Endothelial cell of umbilical vein (primary cell): Measurements from ENCODE around the gene DEGS1. TPM values are rescaled to one million over a fixed set of nuclear protein-coding genes. Genes with fewer than 3 reads are reported as not detected.

ENCODE experiments used
- BruUV-seq: library from RNA; stranded (reverse); fragments of 400-500 nt; replicated peaks from 2 replicates; lab custom pipeline; 2021; lab: Mats Ljungman, UMichigan
- CTCF ChIA-PET: fragments of 300-600, 350-600 bp; sonication (Branson Sonifier 250); formaldehyde crosslinking; loops from one replicate; lab custom pipeline; 2021; ENCODE audit warnings: antibody characterized with exemption, inconsistent platforms; lab: Charles Lee
- POLR2A ChIA-PET: fragments of 300-600, 350-600 bp; sonication (Branson Sonifier 250); formaldehyde crosslinking; loops from one replicate; lab custom pipeline; 2021; ENCODE audit warnings: antibody characterized with exemption, inconsistent platforms; lab: Charles Lee
- DNase-seq: peaks from one replicate; pipeline ENCODE4 v3.0.0-alpha.2; 2011; ENCODE audit warnings: low read depth, low spot score
- FAIRE-seq: peaks from 2 replicates; lab custom pipeline; 2011; peaks lifted over from hg19 to GRCh38; lab: Jason Lieb, UNC
- H2AFZ ChIP-seq: 2 replicates; pipeline ENCODE4 v1.6.0; 2012; ENCODE audit warnings: low read depth, low read length, control low read depth, inconsistent platforms
- H3K27ac ChIP-seq: 2 replicates; pipeline ENCODE4 v1.5.1; 2011; ENCODE audit warnings: low read depth, mild to moderate bottlenecking, control low read depth, low read length, moderate library complexity; ENCODE audit not compliant: insufficient read depth
- H3K27me3 ChIP-seq, 2 experiments: 2 replicates each; pipeline versions ENCODE4 v1.6.0 to v1.6.1; 2011; ENCODE audit warnings: low read length in 2 of 2, mixed read lengths in 1 of 2; ENCODE audit not compliant: control insufficient read depth in 2 of 2, insufficient read depth in 2 of 2
- H3K36me3 ChIP-seq, 2 experiments: 2 replicates in 1 of 2; 3 replicates in 1 of 2; pipeline ENCODE4 v1.5.1; 2011; ENCODE audit warnings: low read length in 2 of 2, mild to moderate bottlenecking in 1 of 2, moderate library complexity in 1 of 2; ENCODE audit not compliant: control insufficient read depth in 2 of 2, insufficient read depth in 2 of 2; ENCODE audit errors: extremely low read depth in 1 of 2
- H3K4me1 ChIP-seq: 3 replicates; pipeline ENCODE4 v1.5.1; 2011; ENCODE audit warnings: mild to moderate bottlenecking, low read length; ENCODE audit not compliant: control insufficient read depth, insufficient read depth; ENCODE audit errors: extremely low read depth
- H3K4me2 ChIP-seq: 2 replicates; pipeline ENCODE4 v1.6.1; 2011; ENCODE audit warnings: low read length, control low read depth, mixed read lengths; ENCODE audit not compliant: insufficient read depth
- H3K4me3 ChIP-seq, 3 experiments: fragments of 200-600 bp in 1 of 3; sonication (generic), shearing (Covaris generic) in 1 of 3; replicated peaks in 1 of 3; 2 replicates each; pipeline ENCODE4 v1.5.1; 2011 to 2016; ENCODE audit warnings: control low read depth in 3 of 3, low read length in 3 of 3, mild to moderate bottlenecking in 2 of 3, inconsistent platforms in 1 of 3, low read depth in 1 of 3, moderate library complexity in 1 of 3; ENCODE audit not compliant: insufficient read depth in 1 of 3
- H3K79me2 ChIP-seq: 2 replicates; pipeline ENCODE4 v1.6.0; 2012; ENCODE audit warnings: low read length, inconsistent platforms; ENCODE audit not compliant: control insufficient read depth, insufficient read depth
- H3K9ac ChIP-seq: replicated peaks from 2 replicates; pipeline ENCODE3; 2011; ENCODE audit warnings: low read length, control low read depth; ENCODE audit not compliant: insufficient read depth; ENCODE audit errors: extremely low read depth
- H3K9me1 ChIP-seq: replicated peaks from 3 replicates; pipeline ENCODE4 v1.6.0; 2011; ENCODE audit warnings: mild to moderate bottlenecking, low read length; ENCODE audit not compliant: control insufficient read depth, insufficient read depth; ENCODE audit errors: extremely low read depth
- H3K9me3 ChIP-seq: replicated peaks from 2 replicates; pipeline ENCODE4 v1.5.1; 2012; ENCODE audit warnings: low read length, inconsistent platforms; ENCODE audit not compliant: control insufficient read depth, insufficient read depth
- H4K20me1 ChIP-seq: replicated peaks from 2 replicates; pipeline ENCODE3; 2011; ENCODE audit warnings: mild to moderate bottlenecking, low read length; ENCODE audit not compliant: control insufficient read depth, insufficient read depth; ENCODE audit errors: extremely low read depth
- EZH2 ChIP-seq: IDR thresholded peaks from 2 replicates; pipeline ENCODE4 v1.6.1; 2012; ENCODE audit warnings: borderline replicate concordance, low read depth, mild to moderate bottlenecking, moderate library complexity, low read length, inconsistent platforms; ENCODE audit not compliant: severe bottlenecking
- FOS ChIP-seq: IDR thresholded peaks from 2 replicates; pipeline ENCODE4 v1.6.1; 2011; ENCODE audit warnings: mild to moderate bottlenecking, low read length, moderate library complexity, borderline replicate concordance; ENCODE audit not compliant: insufficient read depth
- JUN ChIP-seq: IDR thresholded peaks from 2 replicates; pipeline ENCODE4 v1.6.1; 2011; ENCODE audit warnings: borderline replicate concordance, low read depth; ENCODE audit not compliant: insufficient read length, insufficient read depth
- MYC ChIP-seq: IDR thresholded peaks from one replicate; pipeline ENCODE4 v1.6.1; 2011; ENCODE audit warnings: mild to moderate bottlenecking, low read depth, low read length
- POLR2A ChIP-seq: IDR thresholded peaks from 2 replicates; pipeline ENCODE4 v1.6.1; 2012; ENCODE audit warnings: low read depth, mild to moderate bottlenecking, control low read depth, low read length
- POLR2AphosphoS5 ChIP-seq: IDR thresholded peaks from 2 replicates; pipeline ENCODE4 v1.6.1; 2012; ENCODE audit warnings: low read depth, mild to moderate bottlenecking, control low read depth, low read length, moderate library complexity; ENCODE audit not compliant: insufficient read depth
- dilution Hi-C: fragments of 300-500 bp; cut with MboI; formaldehyde crosslinking; loops from one replicate; pipeline ENCODE4 v1.15.0; 2019; ENCODE audit warnings: low sequenced_read_pairs; ENCODE audit not compliant: extremely low pct_ligation_motif_present
- intact Hi-C: fragments of 100-400 bp; cut with micrococcal nuclease; formaldehyde crosslinking; loops from one replicate; pipeline ENCODE4 v1.10.0; 2022
- polyA plus RNA-seq, 4 experiments: library from polyadenylated mRNA; depleted of rRNA in 3 of 4; stranded (reverse) in 3 of 4; unstranded in 1 of 4; fragments of >200 nt; gene quantifications; 2 replicates each; pipeline versions ENCODE4 v1.2.1 to v1.2.3, GENCODE V29; 2011 to 2012; ENCODE audit warnings: missing spikeins in 1 of 4
- total RNA-seq: library from RNA; stranded (reverse); gene quantifications from 2 replicates; pipeline ENCODE4 v1.2.3, GENCODE V29; 2021
- TF ChIP-seq, protein P1 (sequence below), 2 donors: IDR thresholded peaks; 1 replicate in 1 of 2; 2 replicates in 1 of 2; pipeline ENCODE4 v1.5.1; 2011; ENCODE audit warnings: low read length in 2 of 2, mild to moderate bottlenecking in 2 of 2, moderate library complexity in 2 of 2, control low read depth in 1 of 2, inconsistent platforms in 1 of 2, low read depth in 1 of 2; ENCODE audit not compliant: insufficient read depth in 1 of 2; ENCODE audit errors: extremely low read depth in 1 of 2
- TF ChIP-seq, protein P2 (sequence below): IDR thresholded peaks from 2 replicates; pipeline ENCODE4 v1.6.1; 2011; ENCODE audit not compliant: insufficient read depth, insufficient read length

DEGS1 gene
- total and polyA plus RNA-seq, 2 donors (not counting 3 experiments of a cell fraction or from before 2014, with no cell fraction given) = 85.8 to 137 TPM

DNA sequence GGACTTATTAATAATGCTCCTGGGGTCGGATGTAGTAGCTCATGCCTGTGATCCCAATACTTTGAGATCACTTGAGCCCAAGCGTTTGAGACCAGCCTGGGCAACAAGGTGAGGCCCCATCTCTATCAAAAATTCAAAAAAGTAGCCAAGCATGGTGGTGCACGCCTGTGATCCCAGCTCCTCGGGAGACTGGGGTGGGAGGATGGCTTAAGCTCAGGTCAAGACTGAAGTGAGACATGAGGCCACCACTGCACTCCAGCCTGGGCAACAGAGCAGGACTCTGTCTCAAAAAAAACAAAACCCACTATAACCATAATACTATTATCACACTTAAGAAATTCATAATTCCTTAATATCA, 1.6 kb upstream of the DEGS1 start:
- Histone ChIP-seq H3K9me1 (no peaks in the 10 kb centered on the region), H3K9me3 (no peaks in the 10 kb centered on the region), H3K27ac (no peak overlapping the region), H3K4me2 (no peak overlapping the region), H3K9ac (no peak overlapping the region), H3K79me2 (peaks cover 31% of the 10 kb centered on the region), H3K4me3 (no peak overlapping the region), H3K27me3 (no peaks in the 10 kb centered on the region), H4K20me1 (no peaks in the 10 kb centered on the region), H2AFZ (no peak overlapping the region), H3K36me3 (no peaks in the 10 kb centered on the region), H3K4me1 (peaks cover 5% of the 10 kb centered on the region)
- intact Hi-C loops = loop anchor here (5.0 kb wide), 1 partner anchor 69 kb away; the partner anchor contains the start of gene FBXO28
- TF ChIP-seq POLR2AphosphoS5 (no peak), POLR2A (no peak), MYC (no peak), JUN (no peak), EZH2 (no peak), FOS (no peak)
- TF ChIP-seq, protein P1, sequence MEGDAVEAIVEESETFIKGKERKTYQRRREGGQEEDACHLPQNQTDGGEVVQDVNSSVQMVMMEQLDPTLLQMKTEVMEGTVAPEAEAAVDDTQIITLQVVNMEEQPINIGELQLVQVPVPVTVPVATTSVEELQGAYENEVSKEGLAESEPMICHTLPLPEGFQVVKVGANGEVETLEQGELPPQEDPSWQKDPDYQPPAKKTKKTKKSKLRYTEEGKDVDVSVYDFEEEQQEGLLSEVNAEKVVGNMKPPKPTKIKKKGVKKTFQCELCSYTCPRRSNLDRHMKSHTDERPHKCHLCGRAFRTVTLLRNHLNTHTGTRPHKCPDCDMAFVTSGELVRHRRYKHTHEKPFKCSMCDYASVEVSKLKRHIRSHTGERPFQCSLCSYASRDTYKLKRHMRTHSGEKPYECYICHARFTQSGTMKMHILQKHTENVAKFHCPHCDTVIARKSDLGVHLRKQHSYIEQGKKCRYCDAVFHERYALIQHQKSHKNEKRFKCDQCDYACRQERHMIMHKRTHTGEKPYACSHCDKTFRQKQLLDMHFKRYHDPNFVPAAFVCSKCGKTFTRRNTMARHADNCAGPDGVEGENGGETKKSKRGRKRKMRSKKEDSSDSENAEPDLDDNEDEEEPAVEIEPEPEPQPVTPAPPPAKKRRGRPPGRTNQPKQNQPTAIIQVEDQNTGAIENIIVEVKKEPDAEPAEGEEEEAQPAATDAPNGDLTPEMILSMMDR (IDR thresholded peaks at IDR 0.05; ENCODE audit: extremely low read depth in 1 of 2, insufficient read depth in 1 of 2, low read depth in 1 of 2, low read length in 2 of 2) = no peak
- TF ChIP-seq, protein P2, sequence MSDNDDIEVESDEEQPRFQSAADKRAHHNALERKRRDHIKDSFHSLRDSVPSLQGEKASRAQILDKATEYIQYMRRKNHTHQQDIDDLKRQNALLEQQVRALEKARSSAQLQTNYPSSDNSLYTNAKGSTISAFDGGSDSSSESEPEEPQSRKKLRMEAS = no peak
- DNase-seq = no peak
- dilution Hi-C loops = no loop called here
- POLR2A ChIA-PET = no interaction called here
- FAIRE-seq = no peak
- BruUV-seq = no TSS peak
- CTCF ChIA-PET = interaction anchor here (1.0 kb wide), 1 partner anchor 111 kb away, joined by 3 read pairs; no protein-coding TSS in a partner anchor
